Tibial artery (tissue), 4 donors: ENCODE results near the gene TSPAN3.

ENCODE experiments used
- DNase-seq, 2 donors: peaks; one replicate each; pipeline ENCODE4 v3.0.0-alpha.2; 2019
- H3K27ac ChIP-seq, 2 donors: fragments of 200-600 bp; sonication (generic) in 1 of 2; 1 replicate in 1 of 2; 2 replicates in 1 of 2; pipeline ENCODE4 v1.5.1; 2018 to 2019; ENCODE audit warnings: mild to moderate bottlenecking in 1 of 2
- H3K27me3 ChIP-seq, 2 donors: fragments of 200-600 bp; sonication (generic) in 1 of 2; one replicate each; pipeline versions ENCODE4 v1.5.1 to v1.6.0; 2016 to 2019
- H3K36me3 ChIP-seq, 3 donors: fragments of 200-600 bp; sonication (generic) in 2 of 3; one replicate each; pipeline ENCODE4 v1.5.1; 2016 to 2019; ENCODE audit warnings: mild to moderate bottlenecking in 2 of 3
- H3K4me1 ChIP-seq, 4 donors: fragments of 200-600 bp; sonication (generic) in 2 of 4; 1 replicate in 3 of 4; 2 replicates in 1 of 4; pipeline ENCODE4 v1.5.1; 2016 to 2019
- H3K4me3 ChIP-seq, 2 donors: fragments of 200-600 bp; sonication (generic) in 1 of 2; 1 replicate in 1 of 2; 2 replicates in 1 of 2; pipeline ENCODE4 v1.5.1; 2018 to 2019; ENCODE audit warnings: mild to moderate bottlenecking in 2 of 2
- H3K9me3 ChIP-seq, 3 donors: fragments of 200-600 bp; sonication (generic) in 1 of 3; one replicate each; pipeline ENCODE4 v1.5.1; 2016 to 2019
- intact Hi-C: fragments of 100-400 bp; cut with DNase I; formaldehyde crosslinking; loops from one replicate; pipeline ENCODE4 v1.15.0; 2023; ENCODE audit warnings: low total_unique reads
- TF ChIP-seq, protein P1 (sequence below), 2 experiments: fragments of 200-600 bp in 1 of 2; fragments of 450-650 bp in 1 of 2; IDR thresholded peaks; one replicate each; pipeline ENCODE4 v1.5.1; 2017 to 2019; ENCODE audit warnings: antibody characterized with exemption in 2 of 2, mild to moderate bottlenecking in 1 of 2, moderate library complexity in 1 of 2

The TSPAN3 gene

GRCh38 chr15:77039217-77039533 lies 31.7 kb downstream of the TSPAN3 start:
- H3K4me3 ChIP-seq = no peak overlapping the region
- DNase-seq = no peak
- TF ChIP-seq, protein P1, sequence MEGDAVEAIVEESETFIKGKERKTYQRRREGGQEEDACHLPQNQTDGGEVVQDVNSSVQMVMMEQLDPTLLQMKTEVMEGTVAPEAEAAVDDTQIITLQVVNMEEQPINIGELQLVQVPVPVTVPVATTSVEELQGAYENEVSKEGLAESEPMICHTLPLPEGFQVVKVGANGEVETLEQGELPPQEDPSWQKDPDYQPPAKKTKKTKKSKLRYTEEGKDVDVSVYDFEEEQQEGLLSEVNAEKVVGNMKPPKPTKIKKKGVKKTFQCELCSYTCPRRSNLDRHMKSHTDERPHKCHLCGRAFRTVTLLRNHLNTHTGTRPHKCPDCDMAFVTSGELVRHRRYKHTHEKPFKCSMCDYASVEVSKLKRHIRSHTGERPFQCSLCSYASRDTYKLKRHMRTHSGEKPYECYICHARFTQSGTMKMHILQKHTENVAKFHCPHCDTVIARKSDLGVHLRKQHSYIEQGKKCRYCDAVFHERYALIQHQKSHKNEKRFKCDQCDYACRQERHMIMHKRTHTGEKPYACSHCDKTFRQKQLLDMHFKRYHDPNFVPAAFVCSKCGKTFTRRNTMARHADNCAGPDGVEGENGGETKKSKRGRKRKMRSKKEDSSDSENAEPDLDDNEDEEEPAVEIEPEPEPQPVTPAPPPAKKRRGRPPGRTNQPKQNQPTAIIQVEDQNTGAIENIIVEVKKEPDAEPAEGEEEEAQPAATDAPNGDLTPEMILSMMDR (IDR thresholded peaks at IDR 0.05) = no peak
- no peak overlapping the region for H3K27ac ChIP-seq
- intact Hi-C loops = no loop called here
- no peaks in the 10 kb centered on the region for H3K9me3 ChIP-seq
- H3K36me3 ChIP-seq = peaks cover 5 to 41% (median 28%) of the 10 kb centered on the region in 3 donors
- peaks cover 0 to 8% (median 3%) of the 10 kb centered on the region in 4 donors for H3K4me1 ChIP-seq
- no peaks in the 10 kb centered on the region for H3K27me3 ChIP-seq

DNA sequence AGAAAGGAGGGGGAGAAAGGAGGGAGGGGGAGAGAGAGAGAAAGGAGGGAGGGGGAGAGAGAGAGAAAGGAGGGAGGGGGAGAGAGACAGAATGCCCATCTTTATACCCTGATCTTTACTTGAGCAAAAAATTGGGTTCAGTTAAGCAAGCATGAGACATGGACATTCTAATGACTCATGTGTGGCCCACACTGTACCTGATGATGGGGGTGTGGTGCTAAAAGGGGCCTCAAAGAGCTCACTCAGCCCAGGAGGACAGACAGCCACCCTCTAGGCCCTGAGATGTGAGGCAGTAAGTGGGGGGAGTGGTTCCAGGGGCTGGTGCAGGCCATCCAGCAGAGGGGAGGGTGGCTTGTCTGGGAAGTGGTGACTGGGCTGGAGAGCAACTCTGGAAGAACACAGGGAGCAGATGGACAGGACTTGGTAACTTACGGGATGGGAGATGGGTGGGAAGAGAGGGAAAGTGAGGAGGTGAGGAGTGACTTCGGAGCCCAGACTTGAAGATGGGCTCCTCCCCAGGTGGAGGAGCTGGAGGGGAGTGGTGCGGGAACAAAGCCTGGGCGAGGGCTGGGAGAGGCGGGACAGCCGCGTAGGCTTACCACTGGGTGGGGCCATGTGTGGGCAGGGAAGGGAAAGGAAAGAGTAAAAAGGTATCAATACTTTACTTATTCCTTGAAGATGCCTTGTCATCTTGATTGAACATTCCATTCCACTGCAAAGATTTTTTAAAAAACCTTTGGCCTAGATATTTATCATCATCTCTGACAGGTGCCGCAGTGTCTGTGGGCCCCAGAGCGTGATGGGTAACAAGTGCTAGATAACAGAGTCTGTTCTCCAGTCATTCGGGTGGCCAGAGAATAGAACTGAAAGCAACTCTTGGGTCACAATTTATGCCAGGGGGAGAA lies 32.3 kb downstream of the TSPAN3 start:
- no peak for DNase-seq
- Histone ChIP-seq H3K4me3 (no peak overlapping the region), H3K9me3 (no peaks in the 10 kb centered on the region), H3K27ac (no peak overlapping the region), H3K36me3 (peaks cover 5 to 39% (median 25%) of the 10 kb centered on the region in 3 donors), H3K27me3 (no peaks in the 10 kb centered on the region), H3K4me1 (peaks cover 0 to 8% (median 0%) of the 10 kb centered on the region in 4 donors)
- TF ChIP-seq, protein P1 (IDR thresholded peaks at IDR 0.05) = no peak
- intact Hi-C loops = no loop called here

- no peak overlapping the region for H3K27ac ChIP-seq
- H3K36me3 ChIP-seq = peaks cover 5 to 30% (median 16%) of the 10 kb centered on the region in 3 donors
- no peak overlapping the region for H3K4me3 ChIP-seq
- no peaks in the 10 kb centered on the region for H3K9me3 ChIP-seq
- no peaks in the 10 kb centered on the region for H3K27me3 ChIP-seq
- peak in 1 of 2 donors; percentile 59 for DNase-seq
- TF ChIP-seq, protein P1 (IDR thresholded peaks at IDR 0.05) = no peak
- intact Hi-C loops = no loop called here
- H3K4me1 ChIP-seq = peaks cover 0 to 8% (median 0%) of the 10 kb centered on the region in 4 donors
These were observed 33.3 kb downstream of the TSPAN3 start for GRCh38 chr15:77037388-77038209.

DNA sequence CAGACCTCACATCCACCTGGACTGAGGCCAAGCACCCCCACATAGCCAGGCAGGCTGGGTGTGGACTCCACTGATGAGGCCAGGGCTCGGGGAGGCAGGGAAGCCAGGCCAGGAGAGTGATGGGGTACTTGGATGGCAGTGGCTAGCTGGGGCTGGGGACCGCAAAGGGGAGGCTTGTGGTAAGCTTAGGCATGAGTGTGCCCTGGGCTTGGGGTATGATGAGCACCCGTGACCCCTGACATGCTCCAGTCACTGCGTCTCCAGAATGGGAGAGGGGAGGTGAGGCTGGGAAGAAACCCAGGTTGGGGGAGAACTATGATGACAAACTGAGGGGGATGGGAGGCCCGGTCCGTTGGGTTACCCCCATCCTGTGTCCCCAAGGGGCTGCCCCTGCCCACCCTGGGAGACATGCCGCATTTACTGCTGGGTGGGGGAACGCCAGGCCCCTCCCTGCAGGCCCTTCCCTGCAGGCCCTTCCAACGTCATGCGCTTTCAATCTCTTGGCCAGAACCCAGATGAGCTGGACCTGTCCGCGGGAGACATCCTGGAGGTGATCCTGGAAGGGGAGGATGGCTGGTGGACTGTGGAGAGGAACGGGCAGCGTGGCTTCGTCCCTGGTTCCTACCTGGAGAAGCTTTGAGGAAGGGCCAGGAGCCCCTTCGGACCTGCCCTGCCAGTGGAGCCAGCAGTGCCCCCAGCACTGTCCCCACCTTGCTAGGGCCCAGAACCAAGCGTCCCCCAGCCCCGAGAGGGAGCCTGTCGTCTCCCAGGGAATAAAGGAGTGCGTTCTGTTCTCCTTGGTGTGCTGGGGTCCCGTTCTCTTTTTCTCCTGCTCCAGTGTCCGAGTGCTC lies 34.1 kb downstream of the TSPAN3 start:
- no peaks in the 10 kb centered on the region for H3K9me3 ChIP-seq
- H3K4me3 ChIP-seq = no peak overlapping the region
- peaks cover 0 to 8% (median 0%) of the 10 kb centered on the region in 4 donors for H3K4me1 ChIP-seq
- H3K27ac ChIP-seq = no peak overlapping the region
- peaks cover 0 to 7% of the 10 kb centered on the region in 2 donors for H3K27me3 ChIP-seq
- DNase-seq = peak in 1 of 2 donors; percentile 65
- H3K36me3 ChIP-seq = peaks cover 3 to 25% (median 12%) of the 10 kb centered on the region in 3 donors
- TF ChIP-seq, protein P1 (IDR thresholded peaks at IDR 0.05) = no peak
- intact Hi-C loops = no loop called here

DNA sequence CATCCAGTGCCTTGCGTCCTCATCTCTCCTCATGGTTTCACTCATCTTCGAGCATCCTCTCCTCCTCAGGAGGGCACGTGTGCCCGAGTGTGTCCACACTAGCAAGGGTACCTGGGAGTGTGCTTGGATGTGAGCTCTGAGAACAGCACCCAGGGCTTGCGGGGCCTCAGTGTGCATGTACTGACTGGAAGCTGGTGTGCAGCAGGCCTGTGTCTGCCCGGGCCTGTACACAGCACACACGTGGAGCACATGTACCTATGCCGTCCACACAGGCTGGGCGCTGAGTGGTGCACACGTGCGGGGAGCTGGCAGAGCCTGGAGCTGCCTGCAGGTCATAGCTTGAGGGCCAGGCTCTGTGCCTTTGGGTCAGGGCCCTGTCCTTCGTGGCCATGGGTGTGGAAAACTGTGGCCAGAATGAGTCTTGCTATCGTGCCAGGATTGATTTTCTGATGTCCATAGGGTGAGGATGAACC lies 34.9 kb downstream of the TSPAN3 start:
- DNase-seq = peak in 1 of 2 donors; percentile 55
- TF ChIP-seq, protein P1 (IDR thresholded peaks at IDR 0.05) = no peak
- Histone ChIP-seq H3K36me3 (peaks cover 0 to 25% (median 12%) of the 10 kb centered on the region in 3 donors), H3K27ac (no peak overlapping the region), H3K9me3 (no peaks in the 10 kb centered on the region), H3K4me1 (peaks cover 0 to 8% (median 0%) of the 10 kb centered on the region in 4 donors), H3K27me3 (peaks cover 0 to 7% of the 10 kb centered on the region in 2 donors), H3K4me3 (no peak overlapping the region)
- intact Hi-C loops = no loop called here
